Measurements from ENCODE around the gene CALD1.

- no peak for TF ChIP-seq POLR2A (IDR thresholded peaks at IDR 0.05)
- TF ChIP-seq CTCF (IDR thresholded peaks at IDR 0.05 in 8 of 11, conservative IDR thresholded peaks at IDR 0.05 in 3 of 11): no peak
- TF ChIP-seq POLR2AphosphoS5 (IDR thresholded peaks at IDR 0.05): no peak
Observed at GRCh38 chr7:134814730-134815364, 35.4 kb downstream of the CALD1 start.

All from spleen (tissue), 7 donors.